SH-SY5Y (cell line): ENCODE results near the gene ZNF256.

Experiments used
- GATA2 ChIP-seq: IDR thresholded peaks from 2 replicates; pipeline ENCODE4 v1.6.1; 2011; ENCODE audit warnings: mild to moderate bottlenecking, low read depth, low read length
- GATA3 ChIP-seq: IDR thresholded peaks from 2 replicates; pipeline ENCODE4 v1.6.1; 2011; ENCODE audit warnings: low read depth, mild to moderate bottlenecking, low read length, moderate library complexity

DNA sequence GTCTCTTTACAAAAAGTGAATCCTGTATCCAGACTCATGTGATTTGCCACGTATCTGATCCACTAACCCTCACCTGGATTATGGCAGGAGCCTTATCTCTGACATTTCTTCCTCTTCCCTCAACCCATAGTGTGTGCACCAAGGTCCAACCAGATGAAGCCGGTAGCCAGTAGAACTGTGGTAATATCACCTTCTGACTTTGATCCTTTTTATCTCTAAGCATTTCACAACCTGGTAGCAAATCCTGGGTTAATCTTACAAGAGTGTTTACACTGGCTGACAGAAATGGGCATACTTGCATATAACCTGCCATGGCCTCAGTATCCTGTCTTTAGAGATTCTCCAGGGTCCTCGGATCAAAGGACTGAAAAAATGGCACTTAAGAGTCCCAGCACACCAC lies 33.0 kb downstream of the ZNF256 start:
- TF ChIP-seq GATA2 (no peak), GATA3 (no peak)
